NCI-H2107 (cell line): Measurements from ENCODE around the gene SLC5A2.
"Not testable (repeated sequence)": the region's sequence is repeated elsewhere in the genome, so short reads cannot be mapped to it uniquely, and the experiment has no call there.

Experiments used
- DNase-seq: peaks from one replicate; lab custom pipeline; 2025; lab: John Stamatoyannopoulos, UW

The SLC5A2 gene

GRCh38 chr16:31475946-31476302, 7.0 kb upstream of the SLC5A2 start:
- DNase-seq: no peak

DNA sequence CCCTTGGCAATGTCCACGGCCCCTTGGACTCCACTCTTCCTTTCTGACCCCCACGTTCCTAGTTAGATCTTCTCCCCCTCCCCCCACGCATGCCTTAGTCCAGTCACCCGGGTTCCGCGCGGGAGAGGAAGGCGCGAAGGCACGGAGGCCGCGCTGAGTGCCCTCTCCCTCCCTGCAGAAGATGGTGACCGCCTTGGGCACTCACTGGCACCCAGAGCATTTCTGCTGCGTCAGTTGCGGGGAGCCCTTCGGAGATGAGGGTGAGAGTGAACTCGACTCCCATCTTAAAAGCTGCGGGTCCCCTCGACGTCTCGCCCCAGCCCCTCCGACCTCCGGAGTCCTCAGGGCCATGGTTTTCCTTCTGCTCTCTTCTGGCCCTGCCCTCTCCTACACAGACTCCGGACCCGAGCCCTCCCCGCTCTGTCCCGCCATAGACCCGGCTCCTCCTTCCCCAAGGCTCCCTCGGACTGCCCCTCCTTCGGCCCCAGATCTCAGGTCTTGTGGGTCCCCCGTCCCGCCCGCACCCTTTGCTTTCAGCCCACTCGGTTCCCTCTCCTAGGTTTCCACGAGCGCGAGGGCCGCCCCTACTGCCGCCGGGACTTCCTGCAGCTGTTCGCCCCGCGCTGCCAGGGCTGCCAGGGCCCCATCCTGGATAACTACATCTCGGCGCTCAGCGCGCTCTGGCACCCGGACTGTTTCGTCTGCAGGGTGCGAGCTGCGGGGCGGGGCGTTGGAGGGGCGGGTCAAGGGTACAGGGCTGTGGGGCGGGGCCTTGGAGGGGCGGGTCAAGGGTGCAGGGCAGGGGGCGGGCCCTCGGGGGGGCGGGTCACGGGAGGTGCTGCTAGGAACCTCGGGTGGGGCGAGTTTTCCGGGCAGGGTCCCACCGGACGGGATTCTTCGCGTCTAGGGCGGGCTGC, 6.4 kb upstream of the SLC5A2 start:
- no peak for DNase-seq

DNA sequence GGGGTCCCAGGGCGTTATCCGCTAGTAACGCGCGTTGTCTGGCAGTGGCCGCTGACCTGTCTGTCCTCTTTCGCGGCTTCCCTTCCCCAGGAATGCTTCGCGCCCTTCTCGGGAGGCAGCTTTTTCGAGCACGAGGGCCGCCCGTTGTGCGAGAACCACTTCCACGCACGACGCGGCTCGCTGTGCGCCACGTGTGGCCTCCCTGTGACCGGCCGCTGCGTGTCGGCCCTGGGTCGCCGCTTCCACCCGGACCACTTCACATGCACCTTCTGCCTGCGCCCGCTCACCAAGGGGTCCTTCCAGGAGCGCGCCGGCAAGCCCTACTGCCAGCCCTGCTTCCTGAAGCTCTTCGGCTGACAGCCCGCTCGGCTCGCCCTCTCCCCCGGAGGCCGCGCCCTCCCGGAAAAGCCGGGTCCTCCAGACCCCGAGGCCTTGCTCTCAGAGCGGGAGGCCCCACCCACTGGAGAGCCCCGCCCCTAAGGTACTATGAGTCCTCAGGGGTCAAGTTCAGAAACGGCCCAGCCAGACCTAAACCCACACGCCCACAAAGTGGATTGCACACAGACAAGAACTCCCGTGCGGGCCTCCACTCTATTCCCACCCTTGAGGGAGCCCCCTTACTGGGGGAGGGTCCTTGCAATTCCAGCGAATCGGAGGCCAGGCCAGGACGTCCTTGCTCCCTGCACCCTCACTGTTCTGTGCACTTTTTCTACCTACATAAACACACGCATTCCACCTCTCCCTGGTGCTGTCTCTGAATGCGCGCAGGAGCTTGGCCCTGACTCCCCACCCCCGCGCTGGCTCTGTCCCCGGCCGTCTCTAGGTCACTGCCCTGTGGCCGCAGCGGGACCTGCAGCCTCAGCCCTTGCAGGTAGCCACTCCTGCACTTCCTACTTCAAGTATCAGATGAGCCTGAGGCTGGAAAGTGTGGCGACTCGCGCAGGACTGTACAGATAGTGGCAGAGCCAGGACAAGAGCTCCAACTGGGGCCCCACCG, 5.4 kb upstream of the SLC5A2 start:
- DNase-seq: no peak

DNA sequence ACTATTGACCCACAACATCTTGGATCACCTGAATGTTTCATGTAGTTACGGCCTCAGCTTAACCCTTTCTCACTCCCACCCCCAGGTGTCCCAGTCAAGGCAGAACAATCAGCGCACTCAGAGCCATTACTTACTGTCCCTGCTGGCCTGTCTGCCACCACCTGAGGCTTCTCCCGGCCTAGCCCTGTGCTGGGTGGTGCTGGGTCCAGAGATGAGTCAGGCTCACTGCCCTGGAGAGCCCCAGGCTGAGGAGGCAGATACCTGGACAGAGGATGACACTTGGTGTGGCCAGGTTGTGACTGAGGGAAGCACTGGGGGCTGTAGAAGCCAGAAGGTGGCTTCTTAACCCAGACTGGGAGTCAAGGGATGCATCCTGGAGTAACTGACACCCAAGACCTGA, 4.0 kb upstream of the SLC5A2 start:
- DNase-seq: no peak

GRCh38 chr16:31479751-31480150, 3.2 kb upstream of the SLC5A2 start:
- DNase-seq: no peak

GRCh38 chr16:31480851-31481536, 1.9 kb upstream of the SLC5A2 start:
- DNase-seq: no peak

DNA sequence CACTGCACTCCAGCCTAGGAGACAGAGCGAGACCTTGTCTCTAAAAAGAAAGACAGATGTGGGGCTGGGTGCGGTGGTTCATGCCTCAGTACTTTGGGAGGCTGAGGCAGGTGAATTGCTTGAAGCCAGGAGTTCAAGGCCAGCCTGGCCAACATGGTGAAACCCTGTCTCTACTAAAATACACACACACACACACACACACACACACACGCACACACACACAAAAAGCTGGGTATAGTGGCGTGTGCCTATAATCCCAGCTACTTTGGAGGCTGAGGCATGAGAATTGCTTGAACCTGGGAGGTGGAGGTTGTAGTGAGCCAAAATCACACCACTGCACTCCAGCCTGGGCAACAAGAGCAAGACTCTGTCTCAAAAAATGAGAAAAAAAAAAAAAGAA, 1.1 kb downstream of the SLC5A2 start:
- DNase-seq: not testable (repeated sequence)

DNA sequence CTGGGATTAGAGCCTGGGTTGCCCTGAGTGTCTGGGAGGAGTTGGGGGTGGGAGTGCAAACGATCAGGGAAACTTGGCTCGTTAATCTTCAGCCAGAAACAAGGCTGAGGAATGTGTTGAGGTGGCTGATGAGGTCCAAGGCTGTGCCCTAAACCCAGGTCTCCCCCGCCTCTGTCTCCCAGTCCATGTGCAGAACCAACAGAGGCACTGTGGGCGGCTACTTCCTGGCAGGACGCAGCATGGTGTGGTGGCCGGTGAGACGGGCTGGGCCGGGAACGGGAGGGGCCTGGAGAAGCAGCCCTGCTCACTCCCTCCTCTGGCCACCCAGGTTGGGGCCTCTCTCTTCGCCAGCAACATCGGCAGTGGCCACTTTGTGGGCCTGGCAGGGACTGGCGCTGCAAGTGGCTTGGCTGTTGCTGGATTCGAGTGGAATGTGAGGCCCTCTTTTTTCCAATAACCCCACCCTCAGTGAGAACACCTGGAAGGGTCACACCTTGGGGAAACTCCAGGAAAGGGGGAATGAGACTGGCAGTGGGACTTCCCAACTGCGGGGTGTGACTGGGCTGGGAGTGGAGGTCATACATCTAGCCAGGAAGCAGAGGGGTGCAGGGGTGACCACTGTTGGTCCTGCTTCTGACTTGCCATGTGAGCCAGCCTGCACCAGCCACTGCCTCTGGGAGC, 1.7 kb downstream of the SLC5A2 start:
- no peak for DNase-seq

DNA sequence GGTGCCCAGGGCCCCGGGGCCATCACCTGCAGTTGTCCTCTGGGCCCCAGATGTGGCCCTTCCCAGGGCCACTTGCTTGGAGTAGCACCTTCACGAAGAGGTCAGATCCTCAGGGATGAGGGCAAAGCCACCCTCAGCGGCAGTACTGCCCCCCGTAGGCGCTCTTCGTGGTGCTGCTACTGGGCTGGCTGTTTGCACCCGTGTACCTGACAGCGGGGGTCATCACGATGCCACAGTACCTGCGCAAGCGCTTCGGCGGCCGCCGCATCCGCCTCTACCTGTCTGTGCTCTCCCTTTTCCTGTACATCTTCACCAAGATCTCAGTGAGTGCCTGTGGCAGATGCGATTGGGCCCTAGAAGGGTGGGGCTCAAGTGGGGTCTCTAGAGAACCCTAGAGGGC, 2.6 kb downstream of the SLC5A2 start:
- DNase-seq: no peak

DNA sequence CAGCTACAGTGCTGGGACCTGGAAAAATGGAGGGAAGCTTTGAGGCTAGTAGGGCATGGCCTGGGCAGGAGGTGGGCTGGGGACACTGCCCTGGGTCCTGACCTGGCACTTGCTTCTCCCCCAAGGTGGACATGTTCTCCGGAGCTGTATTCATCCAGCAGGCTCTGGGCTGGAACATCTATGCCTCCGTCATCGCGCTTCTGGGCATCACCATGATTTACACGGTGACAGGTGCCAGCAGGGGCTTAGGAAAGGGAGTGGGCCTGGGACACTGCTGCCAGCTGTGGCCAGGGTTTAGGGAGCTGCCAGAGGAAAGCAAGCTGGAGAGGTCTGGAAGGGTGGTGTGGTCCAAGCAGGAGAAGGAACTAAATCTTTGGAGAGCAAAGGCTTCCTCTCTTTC, 3.1 kb downstream of the SLC5A2 start:
- DNase-seq: no peak

DNA sequence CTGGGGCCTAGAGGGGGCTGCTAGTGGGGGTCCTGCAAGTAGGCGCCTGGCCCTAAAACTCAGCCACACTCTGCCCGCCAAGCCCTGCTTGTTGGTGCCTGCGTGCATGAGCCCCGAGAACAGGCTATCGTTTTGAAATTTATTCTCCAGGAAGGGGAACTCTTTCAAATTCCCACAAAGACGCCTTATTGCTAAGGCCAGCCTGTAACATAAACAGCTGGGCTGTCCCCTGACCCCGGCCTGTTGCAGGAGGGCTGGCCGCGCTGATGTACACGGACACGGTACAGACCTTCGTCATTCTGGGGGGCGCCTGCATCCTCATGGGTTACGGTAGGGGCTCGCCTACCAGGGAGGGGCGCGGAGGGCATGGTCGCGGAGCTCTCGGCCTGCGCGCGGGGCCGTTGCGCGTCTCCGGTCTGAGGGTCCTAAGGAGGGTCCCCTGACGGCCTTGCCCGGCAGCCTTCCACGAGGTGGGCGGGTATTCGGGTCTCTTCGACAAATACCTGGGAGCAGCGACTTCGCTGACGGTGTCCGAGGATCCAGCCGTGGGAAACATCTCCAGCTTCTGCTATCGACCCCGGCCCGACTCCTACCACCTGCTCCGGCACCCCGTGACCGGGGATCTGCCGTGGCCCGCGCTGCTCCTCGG, 4.3 kb downstream of the SLC5A2 start:
- no peak for DNase-seq

- no peak for DNase-seq
Observed at GRCh38 chr16:31487720-31488467, 5.0 kb downstream of the SLC5A2 start.

DNA sequence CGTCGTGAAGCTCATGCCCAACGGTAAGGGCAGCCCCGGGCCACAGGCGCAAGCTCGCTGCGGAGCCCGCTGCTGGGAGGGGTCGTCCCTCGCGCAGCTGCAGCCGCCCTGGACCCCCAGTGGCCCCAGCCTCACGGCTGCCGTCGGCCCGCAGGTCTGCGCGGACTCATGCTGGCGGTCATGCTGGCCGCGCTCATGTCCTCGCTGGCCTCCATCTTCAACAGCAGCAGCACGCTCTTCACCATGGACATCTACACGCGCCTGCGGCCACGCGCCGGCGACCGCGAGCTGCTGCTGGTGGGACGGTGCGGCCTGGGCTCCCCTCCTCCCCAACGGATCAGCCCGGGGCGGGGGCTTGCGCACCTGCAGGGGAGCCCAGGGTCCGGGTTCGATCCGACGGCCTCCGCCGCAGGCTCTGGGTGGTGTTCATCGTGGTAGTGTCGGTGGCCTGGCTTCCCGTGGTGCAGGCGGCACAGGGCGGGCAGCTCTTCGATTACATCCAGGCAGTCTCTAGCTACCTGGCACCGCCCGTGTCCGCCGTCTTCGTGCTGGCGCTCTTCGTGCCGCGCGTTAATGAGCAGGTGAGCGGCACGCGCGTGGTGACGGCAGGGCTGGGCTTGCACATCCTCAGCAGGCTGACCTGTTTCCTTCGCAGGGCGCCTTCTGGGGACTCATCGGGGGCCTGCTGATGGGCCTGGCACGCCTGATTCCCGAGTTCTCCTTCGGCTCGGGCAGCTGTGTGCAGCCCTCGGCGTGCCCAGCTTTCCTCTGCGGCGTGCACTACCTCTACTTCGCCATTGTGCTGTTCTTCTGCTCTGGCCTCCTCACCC, 5.8 kb downstream of the SLC5A2 start:
- DNase-seq: no peak

DNA sequence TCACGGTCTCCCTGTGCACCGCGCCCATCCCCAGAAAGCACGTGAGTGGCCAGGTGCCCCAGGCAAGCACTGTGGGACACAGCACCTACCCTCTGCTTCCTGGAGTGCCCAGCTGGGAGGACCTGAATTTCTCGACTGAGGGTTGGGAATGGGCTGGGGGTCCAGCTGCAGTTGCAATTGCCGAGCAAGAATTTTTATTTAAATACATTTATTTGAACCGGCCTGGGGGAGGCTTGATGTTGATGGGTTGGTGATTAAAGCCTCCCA, 6.3 kb downstream of the SLC5A2 start:
- DNase-seq: no peak

DNA sequence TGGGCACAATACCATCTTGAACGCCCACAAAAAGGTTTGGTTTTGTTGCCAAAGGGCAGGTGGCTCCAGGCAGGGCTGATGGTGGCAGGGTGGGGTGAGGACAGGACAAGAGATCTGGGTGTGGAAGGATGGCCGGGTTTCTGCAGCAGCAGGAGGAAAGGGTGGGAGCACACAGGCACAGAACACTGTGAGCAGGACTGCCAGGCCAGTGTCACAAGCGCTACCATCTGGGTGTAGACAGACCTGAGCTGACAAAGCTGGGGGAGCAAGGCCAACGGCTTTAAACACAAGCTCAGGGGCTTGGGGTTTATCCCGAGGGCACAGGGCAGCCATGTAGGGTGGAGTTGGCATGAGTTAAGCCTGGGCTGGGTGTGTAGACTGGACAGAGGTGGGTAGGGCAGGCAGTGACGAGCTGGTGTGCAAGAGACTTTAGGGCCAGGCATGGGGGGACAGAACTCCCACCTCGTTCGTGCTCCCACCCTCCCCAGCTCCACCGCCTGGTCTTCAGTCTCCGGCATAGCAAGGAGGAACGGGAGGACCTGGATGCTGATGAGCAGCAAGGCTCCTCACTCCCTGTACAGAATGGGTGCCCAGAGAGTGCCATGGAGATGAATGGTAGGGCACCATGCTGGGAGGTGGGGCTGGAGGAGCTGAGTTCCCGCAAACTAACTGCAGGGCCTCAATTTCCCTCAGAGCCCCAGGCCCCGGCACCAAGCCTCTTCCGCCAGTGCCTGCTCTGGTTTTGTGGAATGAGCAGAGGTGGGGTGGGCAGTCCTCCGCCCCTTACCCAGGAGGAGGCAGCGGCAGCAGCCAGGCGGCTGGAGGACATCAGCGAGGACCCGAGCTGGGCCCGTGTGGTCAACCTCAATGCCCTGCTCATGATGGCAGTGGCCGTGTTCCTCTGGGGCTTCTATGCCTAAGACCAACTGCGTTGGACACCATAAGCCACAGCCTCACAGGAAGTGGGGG, 7.0 kb downstream of the SLC5A2 start:
- DNase-seq: no peak

DNA sequence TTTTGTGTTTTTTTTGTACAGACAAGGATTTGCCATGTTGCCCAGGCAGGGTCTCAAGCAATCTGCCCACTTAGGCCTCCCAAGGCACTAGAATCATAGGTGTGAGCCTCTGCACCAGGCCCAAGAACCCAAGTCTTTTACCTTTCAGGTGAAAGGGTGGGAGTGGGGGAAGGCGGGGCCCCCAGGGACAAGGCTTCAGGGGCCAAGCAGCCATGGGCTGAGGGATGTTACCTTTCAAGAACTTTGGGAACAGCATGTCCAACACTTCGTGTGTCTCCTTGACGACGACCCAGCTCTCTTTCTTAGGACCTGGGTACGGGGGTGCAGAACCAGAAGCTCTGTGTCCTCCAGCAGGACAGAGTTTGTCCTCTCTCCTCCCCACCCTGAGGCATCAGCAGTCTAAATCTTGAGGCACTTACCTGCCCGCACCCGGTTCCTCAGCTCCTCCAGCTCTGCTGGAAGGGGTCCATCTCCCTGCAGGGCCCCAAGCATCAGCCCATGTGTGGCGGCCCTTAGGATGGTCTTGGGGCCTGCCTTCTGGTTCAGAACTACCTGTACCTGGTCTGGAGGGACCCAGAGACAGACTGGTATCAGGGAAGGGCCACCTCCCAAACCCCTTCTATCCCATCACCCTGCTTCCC, 9.0 kb downstream of the SLC5A2 start:
- no peak for DNase-seq

- no peak for DNase-seq
Observed at GRCh38 chr16:31493506-31494125, 10.7 kb downstream of the SLC5A2 start.

GRCh38 chr16:31496670-31497069, 13.7 kb downstream of the SLC5A2 start:
- DNase-seq: no peak
